H9 (cell line): Measurements from ENCODE around the gene SOS1. TPM values are rescaled to one million over a fixed set of nuclear protein-coding genes. Genes with fewer than 3 reads are reported as not detected.

Experiments used
- DNase-seq: peaks from one replicate; pipeline ENCODE4 v3.0.0-alpha.2; 2017
- H2AFZ ChIP-seq: one replicate; pipeline ENCODE4 v1.6.1; 2013; ENCODE audit warnings: mild to moderate bottlenecking, low read length, control low read depth, moderate library complexity
- H2AK5ac ChIP-seq: 2 replicates; pipeline ENCODE4 v1.6.1; 2013; ENCODE audit warnings: low read length, control low read depth, mixed read lengths; ENCODE audit not compliant: insufficient read length
- H2BK120ac ChIP-seq: one replicate; pipeline ENCODE4 v1.6.1; 2013; ENCODE audit warnings: low read depth, mild to moderate bottlenecking, low read length, control low read depth, inconsistent platforms; ENCODE audit not compliant: poor library complexity, severe bottlenecking
- H2BK12ac ChIP-seq: 2 replicates; pipeline ENCODE4 v1.6.1; 2013; ENCODE audit warnings: low read length, control low read depth, mixed read lengths, low read depth; ENCODE audit not compliant: insufficient read length
- H2BK15ac ChIP-seq: 2 replicates; pipeline ENCODE4 v1.6.1; 2013; ENCODE audit warnings: low read depth, low read length, control low read depth
- H2BK20ac ChIP-seq: one replicate; pipeline ENCODE4 v1.6.1; 2013; ENCODE audit warnings: low read depth, mild to moderate bottlenecking, low read length, control low read depth, inconsistent platforms; ENCODE audit not compliant: poor library complexity, severe bottlenecking
- H2BK5ac ChIP-seq: 2 replicates; pipeline ENCODE4 v1.6.1; 2013; ENCODE audit warnings: low read length, control low read depth, mixed read lengths; ENCODE audit not compliant: insufficient read length
- H3K14ac ChIP-seq: 2 replicates; pipeline ENCODE4 v1.6.1; 2013; ENCODE audit warnings: low read length, control low read depth; ENCODE audit not compliant: insufficient read depth
- H3K18ac ChIP-seq: 2 replicates; pipeline ENCODE4 v1.6.1; 2013; ENCODE audit warnings: low read depth, mild to moderate bottlenecking, mixed read lengths, low read length, control low read depth; ENCODE audit not compliant: insufficient read length
- H3K23ac ChIP-seq: 2 replicates; pipeline ENCODE4 v1.6.1; 2013; ENCODE audit warnings: low read length, control low read depth, mixed read lengths, low read depth; ENCODE audit not compliant: insufficient read length
- H3K23me2 ChIP-seq: 2 replicates; pipeline ENCODE4 v1.6.1; 2013; ENCODE audit warnings: low read depth, mild to moderate bottlenecking, mixed read lengths, low read length, control low read depth; ENCODE audit not compliant: insufficient read length, poor library complexity, severe bottlenecking
- H3K27ac ChIP-seq: 2 replicates; pipeline ENCODE4 v1.5.1; 2013; ENCODE audit warnings: low read length, control low read depth, mixed read lengths, low read depth; ENCODE audit not compliant: insufficient read length
- H3K27me3 ChIP-seq: 2 replicates; pipeline ENCODE4 v1.6.1; 2013; ENCODE audit warnings: low read length, control low read depth, inconsistent platforms; ENCODE audit not compliant: insufficient read depth
- H3K4ac ChIP-seq: 2 replicates; pipeline ENCODE4 v1.6.1; 2013; ENCODE audit warnings: low read depth, mild to moderate bottlenecking, control low read depth, inconsistent platforms, low read length, moderate library complexity
- H3K4me1 ChIP-seq: 2 replicates; pipeline ENCODE4 v1.6.1; 2013; ENCODE audit warnings: low read length, control low read depth, inconsistent platforms; ENCODE audit not compliant: insufficient read depth
- H3K4me2 ChIP-seq: 2 replicates; pipeline ENCODE4 v1.6.1; 2013; ENCODE audit warnings: low read length, control low read depth, mixed read lengths; ENCODE audit not compliant: insufficient read length, insufficient read depth
- H3K56ac ChIP-seq: 2 replicates; pipeline ENCODE4 v1.6.1; 2013; ENCODE audit warnings: low read depth, mild to moderate bottlenecking, mixed read lengths, low read length, control low read depth; ENCODE audit not compliant: insufficient read length
- H3K79me1 ChIP-seq: 2 replicates; pipeline ENCODE4 v1.6.1; 2013; ENCODE audit warnings: low read depth, mild to moderate bottlenecking, moderate library complexity, low read length, control low read depth, inconsistent platforms; ENCODE audit not compliant: insufficient read depth, poor library complexity, severe bottlenecking
- H3K79me2 ChIP-seq: 2 replicates; pipeline ENCODE4 v1.6.1; 2013; ENCODE audit warnings: low read length, control low read depth, inconsistent platforms; ENCODE audit not compliant: insufficient read depth
- H3K9ac ChIP-seq: 2 replicates; pipeline ENCODE4 v1.6.1; 2013; ENCODE audit warnings: low read length, control low read depth, mixed read lengths; ENCODE audit not compliant: insufficient read length; ENCODE audit errors: extremely low read depth
- H3K9me3 ChIP-seq: one replicate; pipeline ENCODE4 v1.6.1; 2013; ENCODE audit warnings: low read depth, low read length, inconsistent platforms; ENCODE audit not compliant: control insufficient read depth
- H3T11ph ChIP-seq: one replicate; pipeline ENCODE4 v1.6.1; 2013; ENCODE audit warnings: mild to moderate bottlenecking, low read length, control low read depth, inconsistent platforms
- H4K20me1 ChIP-seq: one replicate; pipeline ENCODE4 v1.6.1; 2013; ENCODE audit not compliant: control insufficient read depth, insufficient read length, insufficient read depth
- H4K5ac ChIP-seq: 2 replicates; pipeline ENCODE4 v1.6.1; 2013; ENCODE audit warnings: low read depth, mild to moderate bottlenecking, mixed read lengths, low read length, control low read depth; ENCODE audit not compliant: insufficient read length
- H4K8ac ChIP-seq: replicated peaks from 2 replicates; pipeline ENCODE4 v1.6.1; 2013; ENCODE audit warnings: low read length, control low read depth, mixed read lengths, low read depth; ENCODE audit not compliant: insufficient read length
- H4K91ac ChIP-seq: 2 replicates; pipeline ENCODE4 v1.6.1; 2013; ENCODE audit warnings: low read depth, mild to moderate bottlenecking, moderate library complexity, mixed read lengths, low read length, control low read depth; ENCODE audit not compliant: insufficient read length
- H3K27ac Mint-ChIP-seq, 3 experiments: 2 replicates in 2 of 3; 3 replicates in 1 of 3; pipeline ENCODE4 v1.8.0; 2020 to 2021; ENCODE audit warnings: mixed read lengths in 3 of 3, mild to moderate bottlenecking in 1 of 3, moderate library complexity in 1 of 3
- H3K27me3 Mint-ChIP-seq: 2 replicates; pipeline ENCODE4 v1.8.0; 2021; ENCODE audit warnings: low read depth, mild to moderate bottlenecking, moderate library complexity, mixed read lengths
- H3K36me3 Mint-ChIP-seq, 3 experiments: 2 replicates in 2 of 3; 3 replicates in 1 of 3; pipeline ENCODE4 v1.8.0; 2020 to 2021; ENCODE audit warnings: low read depth in 3 of 3, mixed read lengths in 3 of 3; ENCODE audit not compliant: insufficient read depth in 1 of 3
- H3K4me1 Mint-ChIP-seq, 2 experiments: 2 replicates each; pipeline ENCODE4 v1.8.0; 2020; ENCODE audit warnings: mixed read lengths in 2 of 2
- H3K4me3 Mint-ChIP-seq, 2 experiments: 2 replicates in 1 of 2; 3 replicates in 1 of 2; pipeline ENCODE4 v1.8.0; 2020 to 2021; ENCODE audit warnings: mild to moderate bottlenecking in 2 of 2, mixed read lengths in 2 of 2, moderate library complexity in 1 of 2
- H3K9me3 Mint-ChIP-seq, 2 experiments: 2 replicates in 1 of 2; 3 replicates in 1 of 2; pipeline ENCODE4 v1.8.0; 2020; ENCODE audit warnings: mild to moderate bottlenecking in 2 of 2, mixed read lengths in 2 of 2, moderate library complexity in 1 of 2
- CTCF ChIP-seq: fragments of 200-600 bp; sonication (generic); conservative IDR thresholded peaks from 3 replicates; pipeline ENCODE4 v1.8.0; 2021; ENCODE audit warnings: antibody characterized with exemption, mild to moderate bottlenecking
- WGBS: extraction: QIAGEN DNeasy Blood & Tissue Kit; methylation state at CpG from one replicate; pipeline ENCODE4 v1.1.7; 2013; ENCODE audit warnings: missing lambda C conversion rate, low lambda C conversion rate, mixed read lengths; ENCODE audit not compliant: insufficient read length; ENCODE audit errors: extremely low coverage; 5-methylcytosine and 5-hydroxymethylcytosine counted together
- total RNA-seq: library from RNA; stranded (reverse); gene quantifications from 2 replicates; pipeline ENCODE4 v1.2.1, GENCODE V29; 2021

Gene SOS1
- total RNA-seq, 1 experiment from 2014 or later = 35.8 TPM

- H2BK12ac ChIP-seq = no peak overlapping the region
- no peak overlapping the region for H2BK5ac ChIP-seq
- H3T11ph ChIP-seq = no peak overlapping the region
- no peak overlapping the region for H2AK5ac ChIP-seq
- H3K9me3 Mint-ChIP-seq = no peaks in the 10 kb centered on the region
- H3K23ac ChIP-seq = no peak overlapping the region
- H3K27ac ChIP-seq = peak overlapping the region; percentile 94
- peaks cover 17% of the 10 kb centered on the region for H3K79me2 ChIP-seq
- H3K4me3 Mint-ChIP-seq = peak overlapping the region; percentile 73 to 85
- H3K27me3 Mint-ChIP-seq = no peaks in the 10 kb centered on the region
- H3K27ac Mint-ChIP-seq = peak overlapping the region; percentile 86 to 97 (median 94)
- H3K9ac ChIP-seq = peak overlapping the region; percentile 96
- no peak overlapping the region for H3K18ac ChIP-seq
- TF ChIP-seq CTCF = no peak
- peaks cover 25% of the 10 kb centered on the region for H3K23me2 ChIP-seq
- H3K79me1 ChIP-seq = no peaks in the 10 kb centered on the region
- H3K4me2 ChIP-seq = peak overlapping the region; percentile 90
- no peak overlapping the region for H4K5ac ChIP-seq
- H4K20me1 ChIP-seq = no peaks in the 10 kb centered on the region
- no peak overlapping the region for H3K14ac ChIP-seq
- H2AFZ ChIP-seq = no peak overlapping the region
- H2BK20ac ChIP-seq = no peak overlapping the region
- no peak for DNase-seq
- H4K8ac ChIP-seq = peak overlapping the region; percentile 63
- H2BK15ac ChIP-seq = no peak overlapping the region
- no CpG with 5 or more reads among the region's 7 CpGs for WGBS
- H4K91ac ChIP-seq = no peak overlapping the region
- H3K27me3 ChIP-seq = no peaks in the 10 kb centered on the region
- no peaks in the 10 kb centered on the region for H3K9me3 ChIP-seq
- H3K56ac ChIP-seq = no peak overlapping the region
- H2BK120ac ChIP-seq = no peak overlapping the region
- H3K4me1 ChIP-seq = no peaks in the 10 kb centered on the region
- H3K4me1 Mint-ChIP-seq = peaks cover 36 to 47% of the 10 kb centered on the region in 2 experiments
- peaks cover 0 to 9% (median 8%) of the 10 kb centered on the region in 3 experiments; a peak in 5 of 7 replicates for H3K36me3 Mint-ChIP-seq
- no peak overlapping the region for H3K4ac ChIP-seq
These were observed 742 bp upstream of the SOS1 start for GRCh38 chr2:39121523-39122063.
